ENCODE results near the gene ISOC1.

ISOC1 gene

DNA sequence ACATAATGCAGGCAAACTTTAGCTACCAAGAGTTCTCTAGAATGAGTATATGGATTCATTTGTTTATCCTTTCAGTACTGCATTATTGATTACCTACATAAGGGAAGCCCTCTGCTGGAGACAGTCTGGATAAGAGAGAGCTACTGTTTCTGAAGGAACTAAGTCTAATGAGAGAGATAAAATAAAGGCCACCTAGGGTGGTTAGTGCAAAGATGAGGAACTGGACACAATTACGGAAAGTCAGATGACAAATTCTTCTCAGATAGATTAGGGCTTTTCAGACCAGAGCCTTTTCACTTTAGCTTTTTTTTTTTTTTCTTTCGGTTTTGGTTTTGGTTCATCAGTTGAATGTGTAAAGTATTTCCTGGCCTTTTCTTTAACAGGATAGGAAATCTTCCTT is 31.3 kb downstream of the ISOC1 start:
- DNase-seq (ENCODE audit: low read depth) = no peak

DNA sequence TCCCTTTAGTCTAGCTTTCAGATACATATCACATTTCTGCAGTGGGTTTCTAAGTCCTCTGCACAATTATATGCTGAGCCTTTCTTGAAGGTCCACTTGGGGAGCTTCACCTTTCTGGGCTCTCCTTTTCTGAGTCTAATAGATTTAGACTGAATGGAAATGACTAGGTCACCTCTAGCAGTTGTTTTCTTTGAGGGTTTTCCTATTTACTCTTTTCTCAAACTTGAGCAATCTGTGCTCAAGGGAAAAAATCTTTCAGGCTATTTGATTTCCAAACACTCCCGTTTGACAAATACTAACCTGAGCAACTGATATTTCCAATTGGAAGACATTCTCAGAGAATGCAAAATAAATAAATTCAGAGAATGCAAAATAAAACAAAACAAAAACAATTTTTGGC is 39.0 kb downstream of the ISOC1 start:
- no peak for DNase-seq (ENCODE audit: low read depth)

DNA sequence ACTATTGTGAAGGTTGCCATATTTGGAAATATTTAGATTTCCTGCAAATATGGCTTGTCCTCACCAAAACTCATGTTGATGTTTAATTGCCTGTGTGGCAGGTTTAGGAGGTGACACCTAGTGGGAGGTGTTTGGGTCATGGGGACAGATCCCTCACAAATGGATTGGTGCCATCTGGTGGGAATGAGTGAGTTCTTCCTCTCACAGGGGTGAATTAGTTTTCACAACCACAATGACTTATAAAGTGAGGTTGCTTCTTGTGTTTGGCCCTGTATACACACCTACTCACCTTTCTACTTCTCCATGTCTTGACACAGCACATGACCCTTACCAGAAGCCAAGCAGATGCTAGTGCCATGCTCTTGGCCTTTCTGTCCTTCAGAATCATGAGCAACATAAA is 41.1 kb downstream of the ISOC1 start:
- DNase-seq (ENCODE audit: low read depth) = no peak

DNA sequence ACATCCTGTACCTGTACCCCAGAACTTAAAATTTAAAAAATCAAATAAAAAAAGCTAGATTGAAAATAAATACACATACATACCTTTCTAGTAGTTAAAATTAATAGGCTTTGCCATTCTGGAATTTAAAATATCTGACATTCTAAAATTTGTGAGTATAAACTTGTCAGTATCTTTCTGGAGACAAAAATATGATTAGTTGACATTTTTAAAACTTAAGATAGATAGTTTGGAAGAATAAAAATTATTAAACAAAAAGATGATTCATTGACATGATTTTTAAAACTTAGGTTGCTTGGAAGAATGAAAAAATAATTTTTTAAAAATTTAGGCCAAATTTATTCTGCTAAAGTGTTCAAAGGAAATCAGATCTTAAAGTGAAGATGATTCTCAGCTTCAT is 43.1 kb downstream of the ISOC1 start:
- DNase-seq (ENCODE audit: low read depth) = no peak

DNA sequence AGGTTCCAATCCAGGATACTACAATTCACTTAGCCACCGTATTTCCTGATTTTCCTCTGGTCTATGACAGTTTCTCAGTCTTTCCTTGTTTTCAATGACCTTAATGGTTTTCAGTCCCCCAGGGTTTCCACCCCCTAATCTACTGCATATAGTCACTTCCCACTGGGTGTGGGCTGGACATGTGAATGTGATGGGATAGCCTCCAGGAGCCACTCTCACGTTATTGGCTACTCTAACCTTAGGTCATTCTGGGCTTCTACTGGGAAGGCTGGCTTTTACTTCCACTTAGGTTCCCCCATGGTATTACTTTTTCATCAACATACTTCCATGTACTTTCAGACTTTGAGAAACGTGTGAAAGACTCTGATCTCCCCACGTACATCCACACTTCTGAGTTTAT is 46.5 kb downstream of the ISOC1 start:
- DNase-seq (ENCODE audit: low read depth) = no peak

DNA sequence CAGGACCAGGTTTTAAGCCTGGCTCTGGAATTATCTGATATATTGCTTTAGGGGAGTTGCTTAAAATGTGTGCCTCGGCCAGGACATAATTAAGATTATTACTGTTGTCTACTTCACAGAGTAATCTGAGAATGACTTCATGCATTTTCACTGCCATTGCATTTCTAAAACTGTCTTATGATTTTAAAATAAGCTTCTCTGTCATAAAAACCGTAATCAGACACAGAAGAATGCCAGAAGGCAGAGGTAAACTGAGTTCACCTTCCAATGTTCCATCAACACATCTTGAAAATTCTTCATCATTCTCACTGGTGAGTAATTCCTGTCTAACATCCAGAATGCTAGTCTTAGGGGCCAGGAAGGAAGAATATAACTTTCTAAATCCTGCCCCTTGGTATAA is 47.1 kb downstream of the ISOC1 start:
- DNase-seq (ENCODE audit: low read depth) = no peak

DNA sequence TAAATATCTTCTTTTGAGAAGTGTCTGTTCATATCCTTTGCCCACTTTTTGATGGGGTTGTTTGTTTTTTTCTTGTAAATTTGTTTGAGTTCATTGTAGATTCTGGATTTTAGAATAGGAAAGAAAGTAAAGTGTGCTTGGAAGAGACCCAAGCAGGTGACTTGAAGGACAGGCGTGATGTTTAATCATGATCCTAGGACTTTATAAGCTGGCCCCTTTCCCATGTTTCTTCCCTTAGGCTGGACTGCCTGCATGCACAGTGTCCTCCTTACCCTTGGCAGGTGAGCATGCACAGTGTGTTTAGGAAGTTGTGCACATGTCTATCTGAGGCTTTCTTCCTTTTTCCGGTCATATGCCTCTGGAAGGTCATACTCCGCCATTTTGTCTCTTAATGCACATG is 61.3 kb downstream of the ISOC1 start:
- DNase-seq (ENCODE audit: low read depth) = no peak

DNA sequence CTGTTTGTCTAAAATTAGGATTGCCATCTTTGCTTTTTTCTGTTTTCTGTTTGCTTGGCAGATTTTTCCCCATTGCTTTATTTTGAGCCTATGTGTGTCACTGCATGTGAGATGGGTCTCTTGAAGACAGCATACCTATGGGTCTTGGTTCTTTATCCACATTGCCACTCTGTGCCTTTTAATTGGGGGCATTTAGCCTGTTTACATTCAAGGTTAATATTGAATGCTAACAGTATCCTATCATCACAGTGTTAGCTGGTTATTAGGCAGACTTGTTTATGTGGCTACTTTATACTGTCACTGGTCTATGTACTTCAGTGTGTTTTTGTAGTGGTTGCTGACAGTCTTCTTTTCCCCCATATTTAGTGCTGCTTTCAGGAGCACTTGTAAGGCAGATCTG is 67.3 kb downstream of the ISOC1 start:
- DNase-seq (ENCODE audit: low read depth) = no peak

Data from HS-27A (cell line).